Epidermal melanocyte (primary cell): Measurements from ENCODE around the gene HIGD2A.
"Not testable (repeated sequence)": the region's sequence is repeated elsewhere in the genome, so short reads cannot be mapped to it uniquely, and the experiment has no call there.

ENCODE experiments used
- DNase-seq: peaks from one replicate; pipeline ENCODE4 v3.0.0; 2011; ENCODE audit warnings: low spot score; ENCODE audit not compliant: insufficient read length

HIGD2A gene

DNA sequence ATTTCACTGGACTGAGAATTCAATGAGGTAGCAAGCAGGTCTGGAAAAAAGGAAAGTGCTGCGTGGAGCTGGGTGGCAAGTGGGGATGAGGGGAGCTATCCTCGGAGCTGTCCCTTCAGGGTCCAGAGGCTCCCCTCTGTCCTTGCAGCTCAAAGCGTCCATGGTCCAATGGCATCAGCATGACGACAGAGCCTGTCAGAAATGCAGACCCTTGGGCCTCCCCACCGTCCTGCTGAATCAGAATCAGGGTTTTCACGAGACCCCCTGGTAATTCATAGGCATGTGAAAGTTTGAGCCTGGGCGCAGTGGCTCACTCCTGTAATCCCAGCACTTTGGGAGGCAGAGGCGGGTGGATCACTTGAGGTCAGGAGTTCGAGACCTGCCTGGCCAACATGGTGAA is 5.5 kb downstream of the HIGD2A start:
- DNase-seq, result no peak

DNA sequence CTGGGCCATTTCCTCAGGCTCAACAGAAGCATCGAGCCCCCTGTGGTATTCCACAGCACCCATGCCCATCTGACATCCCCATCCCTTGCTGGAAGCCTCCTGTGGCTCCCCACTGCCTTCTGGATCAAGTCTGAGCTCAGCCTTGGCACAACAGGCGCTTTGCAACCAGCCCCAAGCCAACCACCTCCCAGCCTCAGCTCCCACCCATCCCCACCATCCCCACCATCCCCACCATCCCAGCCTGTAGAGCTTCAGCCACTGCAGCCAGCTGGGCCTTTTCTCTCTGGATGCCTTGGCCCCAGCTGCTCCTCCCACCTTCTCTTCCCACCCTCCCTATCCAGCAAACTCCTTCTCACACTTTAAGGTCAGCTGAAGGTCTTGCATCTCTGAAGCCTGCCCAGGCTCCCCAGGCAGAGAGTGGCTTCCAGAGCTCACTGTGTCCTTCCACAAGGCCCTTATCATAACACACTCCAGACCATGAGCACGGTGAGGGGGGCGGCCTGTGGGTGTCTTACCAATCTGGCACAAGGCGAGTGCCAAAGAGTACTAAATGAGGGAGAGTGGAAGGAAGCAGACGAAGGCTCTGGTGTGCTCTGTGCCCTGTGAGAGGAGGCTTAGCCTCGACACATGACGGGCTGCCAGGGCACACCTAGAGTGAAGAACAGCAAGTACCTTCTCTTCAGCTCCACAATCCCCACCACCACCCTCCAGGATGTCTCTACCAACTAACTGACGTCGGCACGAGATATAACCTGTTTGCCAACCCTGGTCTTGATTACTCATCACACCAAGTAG is 6.5 kb downstream of the HIGD2A start:
- no peak for DNase-seq

DNA sequence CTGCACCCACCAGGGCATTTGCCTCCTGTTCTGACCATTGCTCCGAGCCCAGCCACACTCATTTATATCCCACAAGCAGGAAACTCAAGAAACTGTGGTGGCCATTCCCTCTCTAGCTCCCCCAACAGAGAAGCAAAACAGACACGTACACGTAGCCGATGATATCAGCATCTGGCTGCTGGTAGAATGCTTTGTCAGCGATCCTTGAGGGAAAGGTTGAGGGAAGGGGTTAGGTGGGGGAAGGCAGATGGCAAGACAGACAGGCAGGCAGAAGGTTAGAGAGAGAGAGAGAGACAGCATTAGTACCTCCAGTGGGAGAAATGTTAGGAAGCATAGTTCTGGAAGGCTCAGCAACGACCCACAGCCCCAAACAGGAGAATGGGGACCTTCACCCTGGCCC is 7.8 kb downstream of the HIGD2A start:
- DNase-seq, result no peak

DNA sequence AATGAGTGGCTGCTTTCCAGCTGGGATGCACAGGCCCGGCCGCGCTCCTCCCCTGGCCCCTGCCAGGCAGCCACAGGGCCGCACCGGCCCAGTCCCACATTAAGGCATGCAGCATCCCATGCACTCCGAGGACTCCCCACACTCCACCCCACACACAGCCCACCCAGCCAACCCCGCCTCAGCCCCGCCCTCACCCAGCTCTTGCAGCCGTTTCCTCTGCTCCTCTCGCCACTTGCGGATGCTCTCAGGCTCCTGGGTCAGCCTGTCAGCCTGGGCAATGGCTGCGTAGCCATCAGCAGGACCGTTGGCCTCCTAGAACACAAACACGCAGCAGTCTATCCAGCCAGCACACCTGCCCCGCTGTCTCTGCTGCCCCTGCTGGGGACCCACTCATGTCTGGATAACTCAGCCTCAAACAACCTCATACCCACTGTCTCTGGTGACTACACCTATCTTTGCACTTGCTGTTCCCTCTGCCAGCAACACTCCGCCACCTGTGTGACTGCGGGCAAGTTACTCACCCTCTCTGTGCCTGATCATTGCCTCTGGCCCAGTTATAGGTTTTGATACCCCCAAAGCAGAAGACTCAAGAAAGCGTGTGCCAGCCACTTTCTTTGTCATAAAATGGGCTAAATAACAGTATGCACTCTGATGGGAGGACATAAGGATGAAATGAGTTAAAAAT is 9.3 kb downstream of the HIGD2A start:
- no peak for DNase-seq

DNA sequence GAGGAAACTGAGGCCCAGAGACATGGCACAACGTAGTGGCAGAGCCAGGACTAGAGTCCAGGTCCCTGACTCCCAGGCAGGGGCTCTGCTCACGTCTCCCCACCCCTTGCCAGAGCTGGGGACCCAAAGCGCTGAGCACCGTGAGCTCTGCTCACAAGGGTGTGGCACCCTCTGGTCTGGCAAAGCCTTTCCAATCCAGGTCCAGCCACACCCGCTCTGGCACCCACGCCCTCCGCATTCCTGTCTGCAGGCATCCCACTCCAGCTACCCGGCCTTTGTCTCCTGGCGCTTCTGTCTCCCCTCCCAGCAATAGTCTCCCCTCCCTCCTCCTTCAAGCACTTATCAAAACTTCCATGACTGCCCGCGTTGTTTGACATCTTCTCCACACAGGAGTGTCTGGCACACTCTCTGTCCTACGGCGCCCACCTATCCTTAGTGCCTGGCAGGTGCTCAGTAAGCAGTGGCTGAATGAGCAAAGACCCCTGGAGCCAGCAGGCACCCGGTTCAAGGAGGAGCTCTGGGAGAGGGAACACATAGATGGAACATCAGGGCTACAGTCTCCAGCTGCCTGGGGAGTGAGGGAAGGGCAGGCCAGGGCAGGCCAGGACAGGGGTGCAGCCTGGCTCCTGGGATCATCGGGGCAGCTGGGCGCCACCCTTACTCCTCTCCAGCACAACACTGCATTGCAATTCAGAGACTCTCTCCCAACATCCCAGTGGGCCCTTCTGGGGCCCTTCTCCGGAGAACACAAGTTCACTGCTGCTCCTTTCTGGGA is 12.0 kb downstream of the HIGD2A start:
- DNase-seq, result no peak

DNA sequence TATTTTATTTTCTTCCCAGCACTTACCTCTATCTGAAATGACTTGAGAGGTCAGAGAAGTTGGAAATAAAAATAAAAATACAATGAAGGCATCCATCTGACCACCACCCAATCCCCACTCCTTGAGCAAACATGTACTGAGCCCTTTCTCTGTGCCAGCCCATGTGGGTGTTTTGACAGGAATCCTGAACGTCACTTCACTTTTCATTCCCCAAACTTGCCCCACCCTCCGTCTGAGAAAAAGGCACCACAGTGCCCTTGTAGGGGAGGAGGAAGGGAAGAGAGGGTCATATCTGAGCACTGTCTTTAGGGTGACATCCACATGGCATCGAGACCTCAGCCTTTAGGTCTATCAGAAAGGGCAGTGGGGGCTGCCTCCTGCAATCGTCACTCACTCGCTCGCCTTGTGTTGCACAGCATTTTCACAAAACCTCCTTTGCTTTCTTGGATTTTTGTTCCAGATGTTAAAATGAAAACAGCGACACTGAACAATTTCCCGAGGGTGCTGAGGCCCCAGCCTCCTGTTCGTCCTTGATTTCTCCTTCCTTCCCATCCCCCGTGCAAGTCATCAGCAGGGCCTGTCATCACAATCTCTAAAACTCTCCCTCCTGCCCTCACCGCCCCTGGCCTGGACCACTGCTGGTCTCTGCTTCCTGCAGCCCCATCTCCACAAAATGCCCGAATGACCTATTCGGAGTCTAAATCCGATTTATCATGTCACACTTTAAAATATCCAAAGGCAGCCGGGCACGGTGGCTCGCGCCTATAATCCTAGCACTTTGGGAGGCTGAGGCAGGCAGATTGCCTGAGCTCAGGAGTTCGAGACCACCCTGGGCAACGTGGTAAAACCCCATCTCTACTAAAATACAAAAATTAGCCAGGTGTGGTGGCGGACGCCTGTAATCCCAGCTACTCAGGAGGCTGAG is 13.0 kb downstream of the HIGD2A start:
- DNase-seq, result no peak

DNA sequence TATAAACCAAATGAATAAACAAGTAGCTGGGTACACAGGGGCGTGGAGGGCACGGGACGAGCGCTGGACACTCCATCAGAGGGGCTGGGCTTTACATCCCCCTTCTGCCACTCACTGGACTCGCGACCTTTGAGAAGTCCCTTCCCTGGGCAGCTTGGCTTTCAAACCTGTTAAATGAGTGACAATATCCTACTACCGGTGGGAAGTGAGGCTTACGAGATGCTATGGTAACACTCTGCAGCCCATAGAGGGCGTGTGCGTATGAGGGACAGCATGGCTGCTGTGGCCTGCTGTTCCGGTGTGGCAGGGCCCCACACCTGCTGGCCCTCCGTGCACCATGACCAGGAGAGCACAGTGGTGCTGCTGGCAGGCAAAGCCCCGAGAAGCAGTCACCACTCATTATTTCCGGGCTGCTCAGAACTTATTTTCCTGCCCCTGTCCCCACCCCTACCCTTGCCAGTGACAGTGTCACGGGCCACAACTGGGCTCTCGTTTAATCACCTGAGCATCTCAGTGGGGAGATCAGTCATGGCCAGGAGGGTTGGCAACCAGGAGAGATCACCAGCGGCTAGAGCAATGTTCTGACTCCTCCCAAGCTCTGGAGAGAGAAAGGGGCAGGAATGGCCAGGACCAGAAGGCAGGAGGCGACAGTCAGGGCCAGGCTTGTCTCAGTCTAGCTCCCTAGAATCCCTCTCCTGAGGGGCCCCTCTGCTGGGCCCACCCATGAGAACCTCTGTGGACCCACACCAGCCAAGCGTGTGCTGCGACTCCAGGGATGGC is 17.3 kb downstream of the HIGD2A start:
- DNase-seq, result no peak

DNA sequence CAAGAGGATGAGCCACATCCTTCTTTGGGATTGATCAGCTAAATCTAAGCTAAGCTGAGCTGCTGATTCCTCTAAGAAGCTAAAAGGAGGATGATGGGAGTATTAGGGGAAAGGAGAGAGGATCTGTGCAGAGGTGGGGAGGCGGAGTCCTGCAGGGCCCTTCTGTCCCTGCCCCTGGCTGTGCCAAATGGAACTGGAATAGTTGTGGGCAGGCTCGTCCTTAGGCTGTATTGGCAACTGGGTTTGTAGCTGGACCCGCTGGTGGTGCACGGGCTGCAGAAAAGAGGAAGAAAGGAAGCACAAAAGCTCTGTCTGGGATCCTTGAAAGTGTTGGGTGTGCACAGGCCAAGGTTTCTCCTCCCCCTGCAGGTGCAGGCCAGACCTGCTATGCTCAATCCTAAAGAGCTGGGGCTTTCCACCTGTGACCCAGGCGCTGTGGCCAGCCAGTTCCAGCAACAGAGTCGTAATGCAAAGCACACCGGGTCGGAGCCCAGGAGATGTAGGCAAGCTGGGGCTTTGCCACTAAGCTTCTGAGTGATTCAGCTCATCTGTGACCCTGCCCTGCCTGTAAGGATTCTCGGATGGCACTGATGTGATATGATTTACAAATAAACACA is 18.0 kb downstream of the HIGD2A start:
- no peak for DNase-seq

DNA sequence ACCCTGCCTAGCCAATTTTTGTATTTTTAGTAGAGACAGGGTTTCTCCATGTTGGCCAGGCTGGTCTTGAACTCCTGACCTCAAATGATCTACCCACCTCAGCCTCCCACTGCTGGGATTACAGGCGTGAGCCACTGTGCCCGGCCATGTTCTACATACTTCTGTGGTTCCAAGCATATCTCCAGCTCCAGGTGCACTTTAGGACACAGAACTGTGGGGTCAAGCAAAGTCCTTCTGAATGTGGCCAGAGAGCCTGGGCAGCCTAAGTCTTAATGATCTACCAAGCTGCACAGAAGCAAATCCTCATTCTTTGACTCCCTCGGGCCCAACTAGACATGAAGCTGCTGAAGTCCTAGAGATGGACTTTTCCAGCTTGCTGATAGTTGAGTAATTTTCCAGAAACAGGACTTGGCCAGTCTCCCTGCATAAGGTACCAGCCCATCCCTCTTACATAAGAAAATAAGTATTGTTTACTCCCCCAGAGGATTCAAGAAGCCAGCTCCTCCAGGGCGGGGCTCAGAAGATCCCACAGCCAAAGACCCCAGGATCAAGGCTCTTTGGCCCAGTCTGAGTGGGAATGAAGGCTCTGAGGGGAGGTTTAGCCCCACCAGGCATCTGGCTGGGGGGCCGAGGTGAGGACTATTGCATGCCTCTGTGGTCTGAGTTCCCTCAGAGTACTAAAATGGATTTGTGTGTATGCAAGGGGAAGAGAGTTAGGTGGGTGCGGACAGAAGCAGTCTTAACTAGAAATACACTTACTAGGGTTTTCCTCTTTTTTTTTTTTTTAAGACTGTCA is 19.1 kb downstream of the HIGD2A start:
- no peak for DNase-seq

DNA sequence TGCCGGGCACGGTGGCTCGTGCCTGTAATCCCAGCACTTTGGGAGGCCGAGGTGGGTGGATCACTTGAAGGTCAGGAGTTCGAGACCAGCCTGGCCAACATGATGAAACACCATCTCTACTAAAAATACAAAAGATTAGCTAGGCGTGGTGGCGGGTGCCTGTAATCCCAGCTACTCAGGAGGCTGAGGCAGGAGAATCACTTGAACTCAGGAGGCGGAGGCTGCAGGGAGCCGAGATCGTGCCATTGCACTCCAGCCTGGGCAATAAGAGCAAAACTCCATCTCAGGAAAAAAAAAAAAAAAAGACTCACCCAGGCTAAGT is 19.7 kb downstream of the HIGD2A start:
- not testable (repeated sequence) for DNase-seq

DNA sequence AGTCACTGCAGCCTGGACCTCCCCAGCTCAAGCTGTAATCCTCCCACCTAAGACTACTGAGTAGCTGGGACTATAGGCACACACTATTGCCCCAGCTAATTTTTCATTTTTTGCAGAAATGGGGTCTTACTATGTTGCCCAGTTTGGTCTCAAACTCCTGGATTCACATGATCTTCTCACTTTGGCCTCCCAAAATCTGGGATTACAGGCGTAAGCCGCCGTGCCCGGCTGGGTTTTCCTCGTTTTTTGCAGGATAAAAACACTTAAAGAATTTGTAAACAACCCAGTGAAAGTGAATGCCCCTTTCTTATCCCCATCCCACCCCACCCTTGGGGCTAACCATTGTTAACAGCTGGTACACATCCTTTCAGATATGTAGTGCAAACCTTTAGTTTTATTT is 20.0 kb downstream of the HIGD2A start:
- DNase-seq, result no peak

DNA sequence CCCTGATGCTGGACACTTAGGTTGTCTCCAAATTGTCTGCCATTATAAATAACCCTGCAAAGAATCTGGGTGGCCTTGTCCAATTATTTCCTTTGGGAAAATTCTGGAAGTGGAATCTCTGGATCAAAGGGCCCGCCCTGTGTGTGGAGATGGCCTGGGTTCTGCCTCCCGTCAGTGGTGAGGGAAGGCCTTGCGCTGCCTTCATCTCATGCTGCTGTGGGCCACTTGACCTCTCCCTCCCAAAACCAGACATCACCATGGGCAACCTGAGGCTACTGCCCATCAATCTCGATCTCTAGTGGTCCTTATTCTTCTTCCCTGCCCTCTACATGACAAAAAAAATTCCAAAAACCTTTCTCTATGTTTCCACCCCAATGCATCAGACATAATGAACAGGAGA is 21.2 kb downstream of the HIGD2A start:
- no peak for DNase-seq

DNA sequence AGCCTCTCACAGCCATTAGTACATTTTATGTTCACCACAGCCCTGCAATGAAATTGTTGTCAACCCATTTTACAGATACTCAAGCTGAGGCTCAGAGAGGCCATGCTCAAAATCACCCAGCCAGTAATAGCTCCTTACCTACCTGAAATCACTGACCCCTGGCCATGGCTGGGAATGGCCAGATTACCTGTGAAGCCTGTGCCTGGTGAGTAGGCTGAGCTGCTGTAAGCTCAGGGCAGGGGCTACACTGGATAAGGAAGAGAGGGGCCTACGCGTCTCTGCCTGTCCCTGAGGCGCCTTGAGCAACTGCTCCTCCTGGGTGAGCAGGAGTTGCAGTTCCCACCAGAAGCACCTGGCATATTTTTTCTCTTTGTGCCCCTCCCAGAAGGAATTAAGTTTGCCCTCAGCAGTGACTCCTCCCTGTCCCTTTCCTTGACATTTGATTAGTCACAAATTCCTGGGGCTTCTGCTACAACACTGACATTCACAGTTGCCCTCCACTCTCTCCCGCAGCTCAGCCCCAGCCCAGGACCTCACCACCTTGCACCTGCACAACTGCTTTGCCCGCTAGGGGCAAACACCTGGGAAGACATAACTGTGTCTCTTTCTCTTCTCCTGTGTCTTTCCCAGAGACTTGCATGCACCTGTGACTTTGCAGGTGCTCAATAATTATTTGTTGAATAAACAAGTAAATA is 22.1 kb downstream of the HIGD2A start:
- no peak for DNase-seq

DNA sequence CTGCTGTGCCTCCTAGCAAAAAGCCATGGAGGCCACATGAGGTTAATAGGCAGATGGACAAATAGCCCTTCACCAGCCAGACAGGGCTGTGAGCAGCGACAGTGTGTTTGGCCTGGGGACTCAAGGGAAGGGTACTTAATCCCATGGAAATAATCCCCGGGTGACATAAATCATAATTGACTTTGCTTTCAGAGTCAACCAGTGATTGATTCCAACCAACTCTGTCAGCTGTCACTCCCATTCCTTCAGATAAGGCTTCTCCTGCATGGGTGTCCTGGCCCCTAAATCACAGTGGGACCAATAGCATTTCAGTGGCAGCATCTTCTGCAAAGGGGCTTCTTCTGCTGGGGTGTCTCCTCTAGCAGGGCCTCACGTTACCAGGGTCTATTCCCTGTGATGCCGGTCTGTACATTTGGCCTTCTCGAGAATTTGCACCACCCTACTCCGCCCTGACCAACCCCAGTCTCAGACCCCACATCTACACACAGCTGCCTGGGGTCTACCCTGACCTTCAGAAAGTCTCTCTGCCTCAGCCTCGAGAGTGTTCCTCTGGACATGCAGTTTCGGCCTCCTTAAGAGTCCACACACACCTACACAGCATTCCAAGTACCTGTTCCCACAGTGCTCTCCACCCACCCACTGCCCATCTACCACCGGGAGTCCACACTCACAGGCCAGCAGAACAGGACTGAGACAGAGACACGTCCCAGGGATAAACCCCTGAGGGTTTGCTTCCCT is 24.1 kb downstream of the HIGD2A start:
- DNase-seq, result no peak

DNA sequence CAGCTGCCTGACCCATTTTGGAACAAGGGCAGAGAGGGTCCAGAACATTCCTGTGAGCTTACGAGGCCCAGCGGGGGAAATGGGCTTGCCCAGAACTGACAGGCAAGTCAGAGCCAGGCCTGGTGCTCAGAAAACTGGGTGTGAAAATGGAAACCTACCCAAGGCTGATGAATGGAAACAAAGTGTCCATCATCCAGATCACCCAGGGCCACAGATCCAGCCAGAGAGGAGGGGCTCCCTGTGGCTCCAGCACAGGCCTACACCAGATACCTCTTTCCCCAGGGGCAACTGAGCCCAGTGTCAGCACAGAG is 24.7 kb downstream of the HIGD2A start:
- DNase-seq, result no peak

DNA sequence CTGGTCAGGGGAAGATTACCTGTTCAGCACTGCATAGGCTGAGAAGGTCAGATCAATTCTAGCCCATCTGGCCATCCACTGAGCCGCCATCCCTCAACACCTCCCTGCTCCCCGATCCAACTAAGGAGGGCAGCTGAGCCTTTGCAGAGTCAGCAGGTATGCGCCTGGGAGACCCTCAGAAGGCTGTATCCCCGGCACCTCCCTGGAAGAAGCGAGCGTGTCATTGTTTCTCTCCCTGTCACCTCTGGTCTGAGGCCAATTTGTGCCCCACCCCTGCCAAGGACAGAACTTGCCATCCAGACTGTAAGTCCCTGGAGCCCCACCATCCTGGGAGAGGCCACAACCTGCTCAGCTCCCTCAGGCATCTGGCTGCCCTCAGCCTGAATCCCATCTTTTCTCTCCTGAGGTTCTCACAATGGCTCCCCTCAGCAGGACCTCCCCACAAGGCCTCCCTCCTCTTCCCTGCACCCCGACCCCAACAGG is 25.2 kb downstream of the HIGD2A start:
- DNase-seq, result no peak

DNA sequence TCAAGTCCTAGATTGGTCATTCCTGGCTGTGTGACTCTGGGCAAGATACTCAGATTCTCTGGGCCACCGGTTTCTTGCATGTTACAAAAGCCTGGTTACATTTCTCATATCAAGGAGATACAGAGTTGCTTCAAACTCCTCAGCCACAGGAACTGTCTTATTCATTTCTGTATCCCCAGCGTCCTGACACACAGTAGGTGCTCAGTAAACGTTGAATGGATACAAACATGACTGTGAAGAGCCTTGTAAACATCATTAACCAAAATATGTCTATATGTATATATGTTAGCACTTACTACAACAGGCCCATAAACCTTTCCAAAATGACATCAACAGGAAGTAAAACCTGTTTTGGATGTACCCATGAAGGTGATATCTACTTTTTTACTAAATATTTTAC is 26.2 kb downstream of the HIGD2A start:
- DNase-seq, result no peak
